GM19238 (cell line): ENCODE results near the gene SETD3.

Experiments
- DNase-seq: peaks from one replicate; pipeline ENCODE4 v3.0.0; 2011; ENCODE audit warnings: low spot score; ENCODE audit not compliant: insufficient read length

The SETD3 gene

GRCh38 chr14:99479906-99480869, at the start of gene SETD3:
TSS of gene SETD3 (minus strand) at chr14:99480859. CDS start at chr14:99465805, 15,054 bp downstream.
- DNase-seq = peak; percentile 24

- DNase-seq = no peak
Observed at GRCh38 chr14:99529899-99530298, 49.2 kb upstream of the SETD3 start.

- DNase-seq = no peak
Observed at GRCh38 chr14:99527427-99528076, 46.9 kb upstream of the SETD3 start.

- DNase-seq = no peak
Observed at GRCh38 chr14:99527026-99527425, 46.4 kb upstream of the SETD3 start.

GRCh38 chr14:99525699-99526080, 45.0 kb upstream of the SETD3 start:
- DNase-seq = no peak

GRCh38 chr14:99524804-99525698, 44.4 kb upstream of the SETD3 start:
- DNase-seq = no peak

GRCh38 chr14:99524091-99524661, 43.5 kb upstream of the SETD3 start:
- DNase-seq = no peak

GRCh38 chr14:99523704-99524055, 43.0 kb upstream of the SETD3 start:
- DNase-seq = no peak

- DNase-seq = no peak
Observed at GRCh38 chr14:99522934-99523703, 42.5 kb upstream of the SETD3 start.

GRCh38 chr14:99522457-99522891, 41.8 kb upstream of the SETD3 start:
- DNase-seq = no peak

- no peak for DNase-seq
Observed at GRCh38 chr14:99522025-99522401, 41.4 kb upstream of the SETD3 start.

GRCh38 chr14:99521176-99522024, 40.7 kb upstream of the SETD3 start:
- DNase-seq = no peak

GRCh38 chr14:99520571-99521081, 40.0 kb upstream of the SETD3 start:
- DNase-seq = no peak

- no peak for DNase-seq
Observed at GRCh38 chr14:99519931-99520421, 39.3 kb upstream of the SETD3 start.

GRCh38 chr14:99519347-99519881, 38.8 kb upstream of the SETD3 start:
- no peak for DNase-seq

- DNase-seq = peak; percentile 87
Observed at GRCh38 chr14:99518441-99519346, 38.0 kb upstream of the SETD3 start.

- DNase-seq = no peak
Observed at GRCh38 chr14:99517643-99518381, 37.2 kb upstream of the SETD3 start.
